IPS-NIHi7 (cell line): Measurements from ENCODE around the gene FMN1.
"Not testable (repeated sequence)": the region's sequence is repeated elsewhere in the genome, so short reads cannot be mapped to it uniquely, and the experiment has no call there.

Experiments
- DNase-seq: peaks from one replicate; pipeline ENCODE4 v3.0.0; 2012; ENCODE audit warnings: mixed read lengths; ENCODE audit errors: extremely low spot score

Gene FMN1

DNA sequence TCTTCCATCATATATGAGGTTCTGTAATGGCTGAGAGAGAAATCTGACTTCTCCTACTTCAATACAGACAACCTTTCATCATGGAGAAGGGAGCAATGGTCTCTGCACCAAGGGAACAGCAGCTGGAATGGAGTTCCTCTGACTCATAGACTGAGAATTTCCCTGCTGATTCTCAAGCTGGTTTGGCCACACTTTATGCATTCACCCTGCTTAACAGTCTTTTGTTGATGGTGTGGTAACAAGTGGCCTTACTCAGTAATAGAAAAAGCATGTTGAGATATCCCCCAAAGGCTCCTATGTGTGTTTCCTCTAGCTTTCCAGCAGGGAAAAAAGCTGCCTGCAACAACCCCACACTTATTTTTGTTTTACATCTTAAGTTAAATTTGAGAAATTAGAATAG, 338.6 kb downstream of the FMN1 start:
- DNase-seq = peak; percentile 53

- DNase-seq = peak; percentile 24
Measured at GRCh38 chr15:32853592-32853991, 340.9 kb downstream of the FMN1 start.

GRCh38 chr15:32852771-32853170, 341.7 kb downstream of the FMN1 start:
- no peak for DNase-seq

GRCh38 chr15:32852017-32852416, 342.5 kb downstream of the FMN1 start:
- DNase-seq = no peak

GRCh38 chr15:32851572-32851971, 342.9 kb downstream of the FMN1 start:
- no peak for DNase-seq

DNA sequence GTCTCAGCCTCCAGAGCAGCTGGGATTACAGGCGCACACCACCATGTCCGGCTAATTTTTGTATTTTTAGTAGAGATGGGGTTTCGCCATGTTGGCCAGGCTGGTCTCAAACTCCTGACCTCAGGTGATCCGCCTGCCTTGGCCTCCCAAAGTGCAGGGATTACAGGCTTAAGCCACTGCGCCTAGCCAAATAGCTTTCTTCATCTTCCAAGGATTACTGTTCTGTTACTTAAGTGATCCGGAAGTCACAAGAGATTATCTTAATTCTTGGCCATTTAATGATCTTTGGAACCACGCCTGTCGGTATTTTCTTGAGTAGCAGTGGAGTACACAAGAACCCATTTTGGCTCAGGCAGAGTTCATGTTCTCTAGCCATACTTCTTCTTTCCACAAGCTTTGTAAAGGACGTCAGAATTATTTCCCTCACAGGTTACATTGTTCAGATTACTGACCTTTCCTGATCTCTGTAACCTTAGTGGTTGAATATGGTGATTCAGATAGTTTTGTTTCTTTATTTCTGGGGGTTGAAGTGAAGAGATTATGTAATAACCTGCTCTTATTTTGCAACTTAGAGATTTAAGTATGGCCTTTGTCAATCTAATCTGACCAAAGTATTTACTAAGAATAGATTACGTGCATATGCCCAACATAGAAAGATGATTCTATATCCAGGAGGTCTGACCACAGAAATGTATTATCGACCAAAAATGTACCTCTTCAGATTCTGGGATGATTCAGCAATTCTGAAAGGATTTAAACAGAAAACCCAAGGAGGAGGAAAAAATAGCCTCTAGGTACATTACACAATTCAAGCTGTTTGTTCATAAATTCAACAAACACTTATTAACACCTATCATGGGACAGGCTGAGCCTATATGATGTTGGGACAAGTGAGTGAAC, 344.5 kb downstream of the FMN1 start:
- DNase-seq = no peak

DNA sequence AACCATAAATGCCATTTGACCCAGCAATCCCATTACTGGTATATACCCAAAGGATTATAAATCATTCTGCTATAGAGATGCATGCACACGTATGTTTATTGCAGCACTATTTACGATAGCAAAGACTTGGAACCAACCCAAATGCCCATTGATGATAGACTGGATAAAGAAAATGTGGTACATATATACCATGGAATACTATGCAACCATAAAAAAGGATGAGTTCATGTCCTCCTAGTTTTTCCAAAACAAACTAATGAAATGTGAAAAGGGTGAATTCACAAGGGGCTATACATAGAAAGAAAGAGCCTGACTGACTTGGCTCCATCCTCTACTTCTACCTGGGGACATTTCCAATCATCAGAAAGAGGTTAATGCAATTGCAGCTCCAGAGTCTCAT, 347.8 kb downstream of the FMN1 start:
- DNase-seq = not testable (repeated sequence)

DNA sequence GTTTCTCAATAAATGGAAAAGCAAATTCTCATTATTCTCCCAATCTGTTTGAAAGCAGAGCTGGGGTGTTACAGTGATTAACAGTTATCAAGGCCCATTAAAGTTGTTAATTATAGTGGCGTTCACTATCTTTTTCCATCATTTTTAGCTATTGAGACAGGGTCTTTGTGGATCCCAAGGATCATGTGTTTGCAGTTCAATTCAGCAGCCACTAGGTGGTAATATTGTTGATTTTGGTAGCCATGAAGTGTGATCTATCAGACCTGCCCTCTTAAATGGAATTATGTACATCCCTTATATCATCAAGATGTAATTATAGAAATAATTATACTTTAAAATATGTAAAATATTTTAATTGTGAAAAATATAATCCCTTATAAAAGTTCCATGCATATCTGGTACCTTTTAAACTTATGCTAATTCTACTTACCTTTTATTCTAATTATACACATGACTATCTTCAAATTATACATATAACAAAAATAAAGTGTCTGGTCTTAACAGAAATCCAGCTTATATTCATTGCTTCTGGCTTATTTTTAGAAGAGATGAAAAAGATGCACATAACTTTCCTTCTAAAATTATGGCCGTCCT, 350.3 kb downstream of the FMN1 start:
- peak; percentile 44 for DNase-seq

DNA sequence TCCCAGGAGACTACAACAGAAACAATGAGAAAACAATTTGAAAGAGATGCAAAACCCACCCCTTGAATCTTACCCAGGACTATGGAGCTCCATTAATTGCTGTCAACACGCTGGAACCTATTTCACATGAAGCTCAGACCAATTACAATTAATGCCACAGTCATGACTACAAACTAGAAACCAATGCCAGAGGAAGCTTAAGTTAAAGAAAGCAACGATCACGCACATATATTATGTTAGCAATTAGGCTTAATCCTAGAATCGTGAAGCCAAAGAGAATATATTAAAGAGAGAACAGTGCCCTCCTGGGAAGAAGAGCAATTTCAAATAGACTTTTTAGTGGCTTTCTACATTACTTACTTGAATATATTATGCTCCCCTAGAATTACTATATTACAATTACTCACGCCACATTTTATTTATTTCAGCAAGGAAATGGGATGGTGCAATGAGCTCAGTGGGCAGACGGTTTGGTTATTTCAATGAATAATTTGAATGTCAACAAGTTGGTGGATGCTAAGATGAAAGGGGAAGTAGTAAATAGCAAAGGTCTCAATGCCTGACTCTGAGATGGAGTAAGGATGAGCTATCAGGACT, 351.2 kb downstream of the FMN1 start:
- DNase-seq = no peak

DNA sequence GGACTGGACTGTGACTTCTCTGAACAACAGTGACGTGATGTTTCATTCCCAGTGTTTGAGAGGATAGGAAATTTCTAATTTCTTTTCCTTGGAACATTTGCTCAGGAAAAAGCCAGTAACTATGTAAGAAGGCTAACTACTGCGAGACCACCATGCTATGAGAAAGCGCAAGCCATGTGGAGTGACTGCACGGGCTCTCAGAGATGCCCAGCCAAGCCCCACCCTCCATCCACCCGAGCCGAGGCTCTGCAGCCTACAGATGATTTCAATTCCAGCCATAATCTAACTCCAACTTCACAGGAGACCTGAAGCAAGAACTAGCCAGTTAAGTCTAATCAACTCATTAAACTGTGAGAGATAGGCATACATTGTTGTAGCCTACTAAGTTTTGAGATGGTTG, 352.4 kb downstream of the FMN1 start:
- no peak for DNase-seq

DNA sequence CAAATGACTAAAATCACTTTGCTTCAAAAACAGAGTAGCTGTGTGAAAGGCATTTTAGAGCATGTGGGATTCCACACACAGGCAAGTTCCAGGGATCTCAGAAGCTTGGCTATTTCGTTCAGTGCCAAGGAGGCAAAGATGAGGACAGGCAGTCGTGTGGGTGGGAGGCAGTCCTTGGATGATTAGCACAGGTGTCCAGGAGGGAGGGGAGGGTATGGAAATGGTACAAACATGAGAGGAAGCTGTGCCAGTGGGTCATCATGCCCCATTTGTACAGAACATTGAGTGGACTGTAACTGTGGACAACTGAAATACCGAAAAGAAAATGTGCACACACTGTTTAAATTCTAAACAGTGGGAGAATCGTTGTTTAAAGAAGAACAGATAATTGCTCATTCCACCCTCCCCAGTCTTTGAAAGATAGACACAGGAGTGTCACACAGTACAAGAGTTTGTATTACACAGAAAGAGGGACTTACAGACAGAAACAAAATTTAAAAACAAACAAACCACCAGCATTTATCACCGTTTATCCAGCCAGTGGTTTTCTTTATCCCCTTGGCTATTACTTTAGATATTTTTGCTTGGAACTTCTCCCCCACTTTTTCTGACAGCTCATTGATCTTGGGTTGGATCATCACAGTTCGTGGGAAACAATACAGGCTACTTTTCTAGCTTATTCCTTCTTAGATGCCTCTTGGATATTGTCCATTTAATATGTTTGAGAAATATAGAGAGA, 353.8 kb downstream of the FMN1 start:
- DNase-seq = no peak

- no peak for DNase-seq
Measured at GRCh38 chr15:32838820-32839219, 355.7 kb downstream of the FMN1 start.

GRCh38 chr15:32838338-32838737, 356.2 kb downstream of the FMN1 start:
- no peak for DNase-seq

DNA sequence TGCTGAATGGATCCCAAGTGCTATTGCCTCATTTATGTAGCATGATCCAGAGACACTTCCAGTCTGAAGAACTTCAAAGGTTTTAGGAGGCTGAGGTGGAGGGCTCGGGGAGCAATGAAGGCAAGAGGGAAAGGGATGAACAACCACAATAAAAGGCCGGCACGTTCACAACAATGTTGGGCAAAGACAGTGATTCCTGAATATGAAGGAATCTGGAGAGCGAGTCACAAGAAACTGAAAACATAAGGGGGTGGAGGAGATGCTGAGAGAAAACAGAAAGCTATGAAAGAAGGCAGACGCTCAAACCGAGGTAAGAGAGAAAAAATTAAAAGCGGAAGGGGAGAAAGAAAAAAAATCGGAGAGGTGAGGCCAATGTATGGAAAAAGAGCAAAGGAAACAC, 356.6 kb downstream of the FMN1 start:
- DNase-seq = no peak

GRCh38 chr15:32834156-32834555, 360.4 kb downstream of the FMN1 start:
- no peak for DNase-seq

DNA sequence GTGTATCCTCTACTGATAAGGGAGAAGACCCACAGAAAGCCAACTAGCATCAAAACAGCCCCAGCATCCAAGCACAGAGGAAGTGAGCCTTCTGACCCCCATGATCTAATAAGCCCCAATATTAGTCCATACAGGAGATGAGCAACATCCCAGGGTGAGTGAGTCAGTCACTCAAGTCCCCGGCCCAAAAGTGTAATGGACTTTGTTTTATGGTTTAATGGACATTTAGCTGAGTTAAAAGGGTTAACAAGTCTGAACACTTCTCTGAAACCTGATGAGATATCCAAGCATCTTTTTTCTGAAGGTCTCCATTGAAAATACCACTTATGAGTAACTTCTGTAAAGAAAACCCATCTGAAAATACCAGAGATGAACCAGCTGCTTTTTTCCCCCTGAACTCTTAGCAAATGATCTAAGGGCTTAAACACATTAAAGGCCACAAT, 361.1 kb downstream of the FMN1 start:
- no peak for DNase-seq

DNA sequence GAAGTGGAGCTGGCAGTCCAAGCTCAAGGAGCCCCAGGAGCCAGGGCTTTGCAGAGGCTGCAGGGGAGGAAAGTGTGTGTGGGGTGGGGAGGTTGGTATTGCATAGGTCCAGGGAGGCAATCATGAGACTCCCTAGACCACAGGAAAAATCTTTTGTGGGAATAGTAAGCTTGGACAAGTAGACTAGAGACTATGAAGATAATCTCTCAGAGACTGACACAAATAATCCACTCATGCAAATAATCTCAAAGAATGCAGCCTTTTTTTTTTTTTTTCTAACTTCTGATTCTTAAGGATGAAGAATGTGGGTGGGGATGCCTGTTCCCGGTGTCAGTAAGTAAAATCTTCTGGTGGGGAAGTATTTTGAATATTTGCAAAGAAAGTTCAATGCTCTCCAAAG, 363.0 kb downstream of the FMN1 start:
- no peak for DNase-seq

- no peak for DNase-seq
Measured at GRCh38 chr15:32830241-32830640, 364.3 kb downstream of the FMN1 start.

DNA sequence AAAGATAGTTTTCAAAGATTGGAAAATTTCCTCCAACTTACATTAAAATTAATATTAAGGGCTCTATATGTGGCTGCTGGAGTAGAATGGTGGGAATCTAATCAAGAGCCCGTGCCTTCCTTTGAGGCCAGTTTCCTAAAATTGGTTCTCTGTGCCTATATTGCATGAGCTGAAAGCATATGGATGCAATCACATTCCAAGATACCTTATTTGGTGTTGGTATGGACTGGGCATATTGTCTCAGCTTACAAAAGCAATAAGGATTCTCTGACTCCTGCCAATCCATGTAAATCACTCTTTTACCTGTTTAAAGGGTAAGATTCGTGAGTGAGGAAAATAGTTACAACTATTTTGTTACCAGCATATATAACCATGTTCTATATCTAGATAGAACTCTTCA, 365.1 kb downstream of the FMN1 start:
- DNase-seq = no peak

- DNase-seq = no peak
Measured at GRCh38 chr15:32828507-32829186, 365.9 kb downstream of the FMN1 start.

GRCh38 chr15:32826685-32827084, 367.8 kb downstream of the FMN1 start:
- DNase-seq = no peak

- DNase-seq = no peak
Measured at GRCh38 chr15:32825219-32825618, 369.3 kb downstream of the FMN1 start.
